Embryonic facial prominence (tissue), 1 donor: ENCODE measurements around the gene TMEM205.
"Not testable (repeated sequence)": the region's sequence is repeated elsewhere in the genome, so short reads cannot be mapped to it uniquely, and the experiment has no call there.

Source experiments
- DNase-seq: peaks from one replicate; pipeline ENCODE4 v3.0.0-alpha.2; 2016; ENCODE audit errors: extremely low spot score

The TMEM205 gene

GRCh38 chr19:11339254-11340098 lies 6.6 kb downstream of the TMEM205 start, which contains the start of gene RAB3D:
Gene RAB3D (minus strand): TSS chr19:11339657. CDS start chr19:11337399, 2,258 bp downstream.
- DNase-seq, result peak; percentile 76

DNA sequence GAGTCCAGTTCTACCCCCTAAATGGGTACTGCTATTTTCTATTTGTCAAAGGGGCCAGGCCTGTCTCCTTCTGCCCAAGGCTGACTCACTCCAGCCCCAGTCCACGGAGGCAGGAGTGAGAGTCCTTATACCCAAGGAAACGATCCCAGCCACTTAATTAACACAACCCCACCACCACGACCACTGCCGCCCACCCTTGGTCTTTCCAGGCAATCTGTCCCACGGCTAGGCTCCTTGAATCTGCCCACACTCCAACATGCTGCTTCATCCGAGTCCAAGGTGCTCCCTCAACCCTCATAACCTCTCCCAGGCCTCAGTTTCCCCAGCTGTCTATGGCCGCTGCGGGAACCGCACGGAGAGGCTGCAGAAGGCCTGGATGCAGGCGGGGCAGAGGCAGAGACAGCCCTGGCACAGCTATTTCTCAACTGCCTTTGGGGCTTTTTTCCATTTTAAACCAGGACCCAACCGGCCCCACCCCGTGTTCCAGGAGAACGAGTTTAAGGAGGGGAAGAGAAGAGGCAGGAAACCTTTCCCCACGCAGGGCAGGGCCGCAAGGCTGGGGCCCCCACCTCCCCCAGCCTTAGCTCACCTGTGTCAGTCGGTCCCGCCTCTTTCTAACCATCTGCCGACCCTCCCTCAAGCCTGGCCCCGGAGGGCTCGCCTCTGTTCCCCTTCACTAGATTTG lies 7.4 kb downstream of the TMEM205 start:
- DNase-seq, result no peak

DNA sequence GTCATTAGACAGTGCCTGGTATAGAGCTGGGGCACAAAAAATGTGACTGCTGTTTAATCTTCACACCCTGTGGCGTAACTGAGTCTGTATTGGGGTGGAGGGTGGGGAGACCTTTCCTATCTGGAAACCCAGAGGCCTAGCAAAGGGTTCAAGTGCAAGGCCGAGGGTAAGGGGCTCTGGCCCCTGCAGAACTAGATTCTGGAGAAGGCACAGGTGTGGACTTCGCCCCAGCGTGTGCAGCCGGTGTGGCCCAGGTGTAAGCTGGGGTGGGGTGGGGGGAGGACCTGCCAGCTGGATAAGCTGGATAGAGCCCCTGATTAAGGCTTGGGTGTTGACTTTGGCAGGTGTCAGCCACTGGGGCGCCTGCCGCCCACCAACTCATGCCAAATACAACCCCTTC lies 7.9 kb downstream of the TMEM205 start:
- DNase-seq, result no peak

- no peak for DNase-seq
Observed at GRCh38 chr19:11337080-11337479, 9.0 kb downstream of the TMEM205 start.

DNA sequence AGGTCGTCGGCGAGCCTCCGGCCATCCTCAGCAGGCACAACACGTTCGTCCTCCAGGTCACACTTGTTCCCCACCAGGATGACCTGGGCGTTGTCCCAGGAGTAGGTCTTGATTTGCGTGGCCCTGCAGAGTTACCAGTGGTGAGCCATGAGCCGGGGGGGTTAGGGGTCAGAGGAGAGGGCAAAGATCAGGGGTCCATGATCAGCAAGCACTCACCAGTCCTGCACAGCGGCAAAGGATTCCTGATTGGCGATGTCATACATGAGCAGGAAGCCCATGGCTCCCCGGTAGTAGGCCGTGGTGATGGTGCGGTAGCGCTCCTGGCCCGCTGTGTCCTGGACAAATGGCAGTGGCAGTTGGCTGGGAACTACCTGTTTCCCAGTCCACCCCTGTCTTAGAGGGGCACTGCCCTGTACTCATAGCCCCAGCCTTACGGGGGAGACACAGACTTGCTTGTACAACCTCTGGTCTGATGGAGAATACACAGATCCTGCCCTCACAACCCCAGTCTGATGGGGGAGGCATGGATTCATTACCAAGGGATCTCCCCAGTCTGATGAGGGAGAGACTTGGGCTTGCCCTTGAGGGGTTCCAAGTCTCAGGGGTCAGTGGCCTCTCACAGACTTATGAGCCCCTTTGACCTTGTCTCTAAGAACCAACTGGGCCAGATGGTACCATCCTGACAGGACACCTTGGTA lies 10.5 kb downstream of the TMEM205 start:
- no peak for DNase-seq

- not testable (repeated sequence) for DNase-seq
Observed at GRCh38 chr19:11333838-11334237, 12.2 kb downstream of the TMEM205 start.

DNA sequence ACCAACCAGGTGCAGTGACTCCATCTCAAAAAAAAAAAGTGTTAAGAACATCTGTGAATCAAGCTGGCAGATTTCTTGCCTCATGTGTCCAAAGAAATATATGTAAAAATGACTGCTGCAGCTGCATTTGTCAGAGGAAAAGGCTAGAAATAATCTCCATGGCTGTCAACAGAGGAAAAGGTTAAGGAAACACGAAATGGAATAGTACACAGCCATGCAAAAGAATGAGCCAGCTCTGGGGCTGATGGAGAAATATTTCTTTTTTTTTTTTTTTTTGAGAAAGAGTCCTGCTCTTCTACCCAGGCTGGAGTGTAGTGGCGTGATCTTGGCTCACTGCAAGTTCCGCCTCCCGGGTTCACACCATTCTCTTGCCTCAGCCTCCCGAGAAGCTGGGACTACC lies 13.2 kb downstream of the TMEM205 start:
- no peak for DNase-seq

- DNase-seq, result no peak
Observed at GRCh38 chr19:11331502-11331901, 14.6 kb downstream of the TMEM205 start.

- DNase-seq, result no peak
Observed at GRCh38 chr19:11330127-11330526, 15.9 kb downstream of the TMEM205 start.

DNA sequence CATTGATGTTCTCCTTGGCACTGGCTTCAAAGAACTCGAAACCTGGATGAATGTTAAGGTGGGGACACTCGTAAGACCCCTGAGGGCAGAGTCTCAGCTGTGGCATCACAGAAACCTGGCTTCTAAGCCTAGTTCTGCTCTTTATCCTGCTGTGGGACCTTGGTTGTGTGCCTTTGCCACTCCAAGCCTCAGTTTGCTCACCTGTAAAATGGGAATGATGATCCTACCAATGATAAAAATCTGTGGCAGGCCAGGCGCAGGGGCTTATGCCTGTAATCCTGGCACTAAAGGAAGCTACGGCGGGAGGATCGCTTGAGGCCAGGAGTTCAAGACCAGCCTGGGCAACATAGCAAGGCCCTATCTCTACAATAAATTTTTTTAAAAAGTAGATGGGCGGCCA lies 20.5 kb downstream of the TMEM205 start:
- DNase-seq, result no peak

DNA sequence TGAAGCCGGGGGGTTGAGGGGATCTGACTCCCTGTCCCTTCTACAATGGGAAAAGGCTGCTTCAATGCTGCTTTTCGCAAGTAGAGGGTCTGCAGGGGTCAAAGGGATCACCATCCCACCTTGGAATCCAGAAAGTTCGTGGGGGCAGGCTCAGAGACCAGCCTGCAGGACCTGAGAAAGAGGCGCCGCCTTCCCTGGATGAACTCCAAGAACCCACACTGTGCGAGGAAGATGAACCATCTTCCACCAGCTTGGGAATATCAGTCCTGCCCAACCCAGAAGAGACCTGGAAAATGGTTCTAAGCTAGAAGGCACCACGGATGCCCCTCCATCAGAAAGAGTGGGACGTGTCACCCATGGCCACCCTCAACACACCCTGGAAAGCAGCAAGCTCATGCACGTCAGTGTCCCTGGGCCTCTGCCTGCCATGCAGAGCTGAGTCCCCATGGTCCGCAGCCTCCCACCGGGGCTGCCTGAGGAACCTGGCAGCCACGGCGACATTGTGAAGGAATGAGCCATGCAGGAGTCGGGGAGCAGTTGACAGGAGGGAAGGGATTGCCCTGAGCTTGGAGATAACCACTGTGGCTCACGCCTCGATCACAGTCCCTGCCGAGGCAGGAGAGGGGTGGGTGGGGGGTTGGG lies 21.2 kb downstream of the TMEM205 start:
- no peak for DNase-seq

- DNase-seq, result peak; percentile 24
Observed at GRCh38 chr19:11324079-11324661, 21.9 kb downstream of the TMEM205 start.

DNA sequence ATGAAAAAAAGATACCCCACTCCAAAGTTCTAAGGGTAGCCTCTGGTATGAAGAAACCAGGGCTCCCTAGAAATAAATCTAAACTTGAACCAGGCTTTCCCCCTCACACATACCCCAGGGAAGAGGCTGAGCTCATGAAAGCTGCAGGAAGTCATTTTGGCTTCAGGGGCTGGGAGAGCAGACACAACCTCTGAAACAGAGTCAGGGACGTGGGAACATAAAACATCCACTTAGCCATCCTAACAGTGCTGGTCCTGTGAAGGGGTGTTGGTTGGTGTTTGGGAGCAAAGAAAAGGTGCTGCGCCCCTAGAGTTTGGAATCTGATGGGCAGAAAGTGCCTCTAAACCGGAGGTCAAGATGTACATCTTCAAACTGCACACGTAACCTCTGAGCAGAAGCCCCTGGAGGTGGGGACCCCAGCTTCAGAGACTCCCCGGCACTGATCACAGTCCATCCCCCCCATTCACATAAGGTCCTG lies 22.4 kb downstream of the TMEM205 start:
- DNase-seq, result no peak

DNA sequence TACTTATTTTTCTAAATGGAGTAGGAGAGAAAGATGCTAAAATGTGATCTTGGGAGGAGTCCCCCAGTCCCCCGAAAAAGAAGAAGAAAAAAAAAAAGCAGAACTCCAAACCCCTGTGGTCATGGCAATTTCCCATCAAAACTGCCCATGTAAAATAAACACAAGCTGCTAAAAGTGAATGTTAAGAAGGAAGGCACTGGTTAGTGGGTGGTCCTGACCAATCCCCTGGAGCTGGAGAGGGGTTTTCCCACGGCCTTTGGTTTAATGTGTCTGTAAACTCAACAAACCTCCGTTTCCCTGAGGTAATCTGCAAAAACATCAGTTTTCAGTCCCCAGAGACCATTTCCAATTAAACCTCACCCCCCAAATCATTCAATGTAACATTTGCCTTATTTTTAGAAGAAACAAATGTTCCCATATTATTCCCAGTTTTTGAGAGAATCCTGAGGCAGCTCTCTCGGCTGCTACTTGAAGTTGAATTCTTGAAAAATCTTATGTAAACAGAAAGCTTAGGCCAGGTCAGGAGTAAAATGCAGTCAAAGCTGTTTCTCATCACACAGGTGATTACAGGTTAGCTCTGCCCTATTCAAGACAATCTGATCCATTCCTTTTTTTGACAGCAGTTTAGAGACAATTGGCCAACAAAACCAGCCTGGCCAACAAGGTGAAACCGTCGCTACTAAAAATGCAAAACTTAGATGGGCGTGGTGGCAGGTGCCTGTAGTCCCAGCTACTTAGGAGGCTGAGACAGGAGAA lies 23.6 kb downstream of the TMEM205 start:
- DNase-seq, result no peak

- no peak for DNase-seq
Observed at GRCh38 chr19:11321191-11322126, 24.6 kb downstream of the TMEM205 start.

- DNase-seq, result not testable (repeated sequence)
Observed at GRCh38 chr19:11320278-11320995, 25.6 kb downstream of the TMEM205 start.

- DNase-seq, result no peak
Observed at GRCh38 chr19:11306337-11306736, 39.7 kb downstream of the TMEM205 start.

GRCh38 chr19:11304936-11305335 lies 41.1 kb downstream of the TMEM205 start:
- no peak for DNase-seq

GRCh38 chr19:11300811-11301120 lies 45.3 kb downstream of the TMEM205 start:
- DNase-seq, result no peak
